Measurements from ENCODE around the gene TMEM176A. TPM values are rescaled to one million over a fixed set of nuclear protein-coding genes. Genes with fewer than 3 reads are reported as not detected.

Gene TMEM176A
- polyA plus RNA-seq, 5 donors: 4.2 to 6.8 (median 6.4) TPM

- DNase-seq: no peak
Observed at GRCh38 chr7:150846291-150847115, 45.9 kb downstream of the TMEM176A start.

- no peak for DNase-seq
Observed at GRCh38 chr7:150847536-150847935, 47.0 kb downstream of the TMEM176A start.

GRCh38 chr7:150848111-150848510, 47.5 kb downstream of the TMEM176A start:
- no peak for DNase-seq

- no peak for DNase-seq
Observed at GRCh38 chr7:150848561-150849115, 48.1 kb downstream of the TMEM176A start.

- DNase-seq: no peak
Observed at GRCh38 chr7:150849204-150849775, 48.7 kb downstream of the TMEM176A start.

GRCh38 chr7:150850273-150850672, 49.7 kb downstream of the TMEM176A start:
- DNase-seq: no peak

GRCh38 chr7:150851492-150852370, 51.2 kb downstream of the TMEM176A start:
- no peak for DNase-seq

GRCh38 chr7:150852371-150852905, 51.9 kb downstream of the TMEM176A start, which contains the start of gene AOC1:
AOC1 (plus strand) TSS chr7:150852517; CDS start chr7:150856471, 3,954 bp downstream.
- DNase-seq: no peak

- no peak for DNase-seq
Observed at GRCh38 chr7:150854066-150855000, 53.8 kb downstream of the TMEM176A start.

Other genes with a start within 250 kb of the TMEM176A start
- 100 to 1,000 TPM in 2 of 5 donors, 10 to 100 TPM in 3; 65.4 to 106 (median 78.0) TPM for gene GIMAP4, start 233.4 kb upstream of the TMEM176A start, polyA plus RNA-seq (ENCODE audit: insufficient read depth in 1 of 5, insufficient read length in 5 of 5, low replicate concordance in 1 of 5)
- 10 to 100 TPM; 27.3 to 33.1 (median 28.0) TPM for gene GIMAP6, start 168.4 kb upstream of the TMEM176A start, polyA plus RNA-seq (ENCODE audit: insufficient read depth in 1 of 5, insufficient read length in 5 of 5, low replicate concordance in 1 of 5)
- gene GIMAP2, start 115.1 kb upstream of the TMEM176A start, polyA plus RNA-seq (ENCODE audit: insufficient read depth in 1 of 5, insufficient read length in 5 of 5, low replicate concordance in 1 of 5): 10 to 100 TPM; 16.1 to 26.3 (median 19.1) TPM
- gene GIMAP1, start 84.2 kb upstream of the TMEM176A start, polyA plus RNA-seq (ENCODE audit: insufficient read depth in 1 of 5, insufficient read length in 5 of 5, low replicate concordance in 1 of 5): 1 to 10 TPM; 4.6 to 6.7 (median 5.7) TPM
- gene GIMAP5, start 63.4 kb upstream of the TMEM176A start, polyA plus RNA-seq (ENCODE audit: insufficient read depth in 1 of 5, insufficient read length in 5 of 5, low replicate concordance in 1 of 5): 10 to 100 TPM; 11.7 to 24.0 (median 17.4) TPM
- gene TMEM176B, start 405 bp upstream of the TMEM176A start, polyA plus RNA-seq (ENCODE audit: insufficient read depth in 1 of 5, insufficient read length in 5 of 5, low replicate concordance in 1 of 5): 10 to 100 TPM in 4 of 5 donors, 1 to 10 TPM in 1; 6.5 to 17.0 (median 13.4) TPM
- gene AOC1, start 51.7 kb downstream of the TMEM176A start, polyA plus RNA-seq (ENCODE audit: insufficient read depth in 1 of 5, insufficient read length in 5 of 5, low replicate concordance in 1 of 5): under 1 TPM; 0.53 to 0.97 (median 0.66) TPM
- gene KCNH2, start 177.6 kb downstream of the TMEM176A start, polyA plus RNA-seq (ENCODE audit: insufficient read depth in 1 of 5, insufficient read length in 5 of 5, low replicate concordance in 1 of 5): 1 to 10 TPM; 2.9 to 6.3 (median 4.5) TPM
- 10 to 100 TPM in 2 of 5 donors, 1 to 10 TPM in 3; 5.4 to 11.8 (median 7.5) TPM for gene NOS3, start 190.2 kb downstream of the TMEM176A start, polyA plus RNA-seq (ENCODE audit: insufficient read depth in 1 of 5, insufficient read length in 5 of 5, low replicate concordance in 1 of 5)
- gene ATG9B, start 223.7 kb downstream of the TMEM176A start, polyA plus RNA-seq (ENCODE audit: insufficient read depth in 1 of 5, insufficient read length in 5 of 5, low replicate concordance in 1 of 5): 1 to 10 TPM; 1.2 to 4.8 (median 3.6) TPM
- gene ABCB8, start 227.7 kb downstream of the TMEM176A start, polyA plus RNA-seq (ENCODE audit: insufficient read depth in 1 of 5, insufficient read length in 5 of 5, low replicate concordance in 1 of 5): 10 to 100 TPM; 17.6 to 29.3 (median 24.9) TPM
- 1 to 10 TPM; 2.2 to 7.0 (median 4.5) TPM for gene ASIC3, start 247.8 kb downstream of the TMEM176A start, polyA plus RNA-seq (ENCODE audit: insufficient read depth in 1 of 5, insufficient read length in 5 of 5, low replicate concordance in 1 of 5)

Data from right lung (tissue), 5 donors.